CD4-positive, alpha-beta memory T cell (primary cell): ENCODE measurements around the gene SHMT1. TPM values are rescaled to one million over a fixed set of nuclear protein-coding genes. Genes with fewer than 3 reads are reported as not detected.
"Not testable (repeated sequence)": the region's sequence is repeated elsewhere in the genome, so short reads cannot be mapped to it uniquely, and the experiment has no call there.

Source experiments
- CTCF ChIA-PET: fragments of 350-600 bp; sonication (Branson Sonifier 250); formaldehyde crosslinking; loops from one replicate; lab custom pipeline; 2021; ENCODE audit warnings: inconsistent platforms; ENCODE audit not compliant: partially characterized antibody; lab: Charles Lee
- POLR2A ChIA-PET: fragments of 350-600 bp; sonication (Branson Sonifier 250); formaldehyde crosslinking; loops from one replicate; lab custom pipeline; 2021; ENCODE audit not compliant: partially characterized antibody; lab: Charles Lee
- DNase-seq, 5 donors: peaks; one replicate each; pipeline versions ENCODE4 v3.0.0 to v3.0.0-alpha.2; 2020 to 2022; ENCODE audit warnings: mixed read lengths in 1 of 5
- H3K27ac ChIP-seq: one replicate; pipeline ENCODE4 v1.7.0; 2013; ENCODE audit warnings: low read depth, low read length
- H3K27me3 ChIP-seq: 2 replicates; pipeline ENCODE4 v1.7.0; 2013; ENCODE audit warnings: mild to moderate bottlenecking, low read length, moderate library complexity; ENCODE audit not compliant: insufficient read depth
- H3K36me3 ChIP-seq: 2 replicates; pipeline ENCODE4 v1.7.0; 2013; ENCODE audit warnings: mild to moderate bottlenecking, low read length, moderate library complexity; ENCODE audit not compliant: insufficient read depth
- H3K4me1 ChIP-seq: 2 replicates; pipeline ENCODE4 v1.7.0; 2013; ENCODE audit warnings: mild to moderate bottlenecking, low read length, moderate library complexity; ENCODE audit not compliant: insufficient read depth
- H3K4me3 ChIP-seq, 2 donors: one replicate each; pipeline ENCODE4 v1.7.0; 2013; ENCODE audit warnings: low read length in 2 of 2, mild to moderate bottlenecking in 1 of 2
- H3K9me3 ChIP-seq, 2 donors: one replicate each; pipeline ENCODE4 v1.7.0; 2013; ENCODE audit warnings: low read length in 2 of 2, control low read depth in 1 of 2; ENCODE audit not compliant: control insufficient read depth in 1 of 2
- H3K27ac Mint-ChIP-seq, 7 donors: one replicate each; pipeline ENCODE4 v1.8.0; 2020 to 2021; ENCODE audit warnings: mixed read lengths in 7 of 7, mild to moderate bottlenecking in 6 of 7, inconsistent platforms in 3 of 7, moderate library complexity in 3 of 7
- H3K27me3 Mint-ChIP-seq, 2 donors: one replicate each; pipeline ENCODE4 v1.8.0; 2020 to 2021; ENCODE audit warnings: mixed read lengths in 2 of 2
- H3K36me3 Mint-ChIP-seq, 2 donors: one replicate each; pipeline ENCODE4 v1.8.0; 2020 to 2021; ENCODE audit warnings: mixed read lengths in 2 of 2, inconsistent platforms in 1 of 2, mild to moderate bottlenecking in 1 of 2
- H3K4me1 Mint-ChIP-seq, 4 donors: one replicate each; pipeline ENCODE4 v1.8.0; 2020 to 2021; ENCODE audit warnings: mixed read lengths in 4 of 4, mild to moderate bottlenecking in 1 of 4
- H3K4me3 Mint-ChIP-seq, 8 donors: one replicate each; pipeline ENCODE4 v1.8.0; 2020 to 2021; ENCODE audit warnings: mixed read lengths in 8 of 8, mild to moderate bottlenecking in 7 of 8, moderate library complexity in 6 of 8, inconsistent platforms in 3 of 8
- H3K9me3 Mint-ChIP-seq, 8 donors: one replicate each; pipeline ENCODE4 v1.8.0; 2020 to 2021; ENCODE audit warnings: mixed read lengths in 8 of 8, mild to moderate bottlenecking in 5 of 8, inconsistent platforms in 3 of 8, moderate library complexity in 1 of 8
- intact Hi-C: fragments of 100-400 bp; cut with micrococcal nuclease; formaldehyde crosslinking; loops from one replicate; pipeline ENCODE4 v1.15.1; 2023
- polyA plus RNA-seq, 2 donors: library from polyadenylated mRNA; unstranded; fragments of 300-500 nt; fragmentation: Illumina TruSeq; gene quantifications; one replicate each; pipeline ENCODE4 v1.2.3, GENCODE V29; 2021
- total RNA-seq, 2 experiments: library from RNA; stranded (reverse); gene quantifications; one replicate each; pipeline ENCODE4 v1.2.3, GENCODE V29; 2021

SHMT1 gene
- total and polyA plus RNA-seq, 4 experiments from 2014 or later = 14.6 to 24.6 (median 20.0) TPM

DNA sequence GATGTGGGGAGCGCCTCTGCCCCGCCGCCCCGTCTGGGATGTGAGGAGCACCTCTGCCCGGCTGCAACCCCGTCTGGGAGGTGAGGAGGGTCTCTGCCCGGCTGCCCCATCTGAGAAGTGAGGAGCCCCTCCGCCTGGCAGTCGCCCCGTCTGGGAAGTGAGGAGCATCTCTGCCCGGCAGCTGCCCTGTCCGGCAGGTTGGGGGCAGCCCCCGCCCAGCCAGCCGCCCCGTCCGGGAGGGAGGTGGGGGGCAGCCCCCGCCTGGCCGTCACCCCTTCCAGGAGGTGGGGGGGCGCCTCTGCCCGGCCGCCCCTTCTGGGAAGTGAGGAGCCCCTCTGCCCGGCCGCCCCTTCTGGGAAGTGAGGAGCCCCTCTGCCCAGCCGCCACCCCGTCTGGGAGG is 25.2 kb downstream of the SHMT1 start:
- CTCF ChIA-PET, H3K27ac Mint-ChIP-seq, H3K4me1 ChIP-seq, H3K9me3 Mint-ChIP-seq, POLR2A ChIA-PET, H3K27me3 Mint-ChIP-seq, H3K9me3 ChIP-seq, H3K4me3 Mint-ChIP-seq, H3K4me3 ChIP-seq, H3K27me3 ChIP-seq, DNase-seq, H3K36me3 ChIP-seq, intact Hi-C loops, H3K4me1 Mint-ChIP-seq, H3K27ac ChIP-seq: not testable (repeated sequence)
- H3K36me3 Mint-ChIP-seq = peaks cover 25 to 38% of the 10 kb centered on the region in 2 donors

DNA sequence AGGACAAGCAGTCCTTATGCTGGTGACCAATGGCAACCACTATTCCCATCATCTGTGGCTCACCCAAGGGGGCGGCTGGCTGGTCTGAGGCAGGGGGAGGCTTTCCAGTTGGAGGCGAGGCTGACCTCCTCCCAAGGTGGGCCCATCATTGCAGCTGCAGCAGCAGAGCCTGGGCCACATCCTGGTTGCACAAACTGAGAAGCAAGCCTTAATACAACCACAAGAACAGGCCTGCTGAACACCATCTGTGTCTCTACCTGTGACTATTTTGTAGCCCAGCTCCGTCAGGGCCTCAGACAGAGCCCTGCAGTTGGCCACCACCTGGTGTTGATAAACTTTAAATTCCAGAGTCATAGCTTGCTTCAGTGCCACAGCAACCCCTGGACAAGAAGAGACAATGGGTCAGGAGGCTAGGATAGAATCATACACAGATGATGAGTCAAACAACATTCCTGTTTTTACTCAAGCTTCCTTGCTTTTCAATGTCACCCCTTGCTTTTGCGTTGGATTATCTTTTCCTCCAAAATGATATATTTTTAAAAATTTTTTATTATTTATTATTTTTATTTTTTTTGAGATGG is 30.4 kb downstream of the SHMT1 start:
- H3K27me3 ChIP-seq = no peaks in the 10 kb centered on the region
- ChIA-PET CTCF (no interaction called here), POLR2A (interaction anchor here (1.2 kb wide), 1 partner anchor 12 kb away, joined by 3 read pairs; no protein-coding TSS in a partner anchor)
- Mint-ChIP-seq H3K27ac (no peak overlapping the region), H3K4me3 (no peak overlapping the region), H3K9me3 (peaks cover 0 to 2% (median 0%) of the 10 kb centered on the region in 8 donors), H3K36me3 (peaks cover 12 to 52% of the 10 kb centered on the region in 2 donors), H3K27me3 (no peaks in the 10 kb centered on the region), H3K4me1 (peaks cover 7 to 16% (median 13%) of the 10 kb centered on the region in 4 donors)
- no peaks in the 10 kb centered on the region for H3K9me3 ChIP-seq
- peaks cover 14% of the 10 kb centered on the region for H3K4me1 ChIP-seq
- no peak overlapping the region for H3K4me3 ChIP-seq
- H3K27ac ChIP-seq = no peak overlapping the region
- intact Hi-C loops = no loop called here
- peaks cover 6% of the 10 kb centered on the region for H3K36me3 ChIP-seq
- no peak for DNase-seq

GRCh38 chr17:18331879-18332278 is 31.5 kb downstream of the SHMT1 start:
- H3K9me3 ChIP-seq = no peaks in the 10 kb centered on the region
- Mint-ChIP-seq H3K4me1 (peaks cover 7 to 16% (median 13%) of the 10 kb centered on the region in 4 donors), H3K27me3 (no peaks in the 10 kb centered on the region), H3K27ac (peak overlapping the region in 6 of 7 donors; percentile 62 to 82 (median 74)), H3K36me3 (peaks cover 14 to 53% of the 10 kb centered on the region in 2 donors), H3K4me3 (peak overlapping the region in 5 of 8 donors; percentile 36 to 83 (median 65)), H3K9me3 (peaks cover 0 to 2% (median 0%) of the 10 kb centered on the region in 8 donors)
- no peak overlapping the region for H3K4me3 ChIP-seq
- peak overlapping the region; percentile 17 for H3K27ac ChIP-seq
- H3K36me3 ChIP-seq = peaks cover 7% of the 10 kb centered on the region
- peak in 1 of 5 donors; percentile 7 for DNase-seq
- no peaks in the 10 kb centered on the region for H3K27me3 ChIP-seq
- ChIA-PET POLR2A (interaction anchor here (0.6 kb wide), 1 partner anchor 17 kb away, joined by 3 read pairs; the partner anchor contains the start of genes SMCR8 and TOP3A), CTCF (no interaction called here)
- H3K4me1 ChIP-seq = peaks cover 14% of the 10 kb centered on the region
- intact Hi-C loops = no loop called here

GRCh38 chr17:18328643-18329204 is 34.6 kb downstream of the SHMT1 start:
- H3K27ac Mint-ChIP-seq = peak overlapping the region in 2 of 7 donors; percentile 42 to 46
- peaks cover 0 to 2% (median 0%) of the 10 kb centered on the region in 8 donors for H3K9me3 Mint-ChIP-seq
- ChIA-PET CTCF (no interaction called here), POLR2A (no interaction called here)
- H3K27me3 Mint-ChIP-seq = no peaks in the 10 kb centered on the region
- no peaks in the 10 kb centered on the region for H3K9me3 ChIP-seq
- intact Hi-C loops = no loop called here
- H3K27ac ChIP-seq = no peak overlapping the region
- H3K4me1 Mint-ChIP-seq = peaks cover 14 to 31% (median 18%) of the 10 kb centered on the region in 4 donors
- no peaks in the 10 kb centered on the region for H3K27me3 ChIP-seq
- H3K36me3 Mint-ChIP-seq = peaks cover 24 to 64% of the 10 kb centered on the region in 2 donors
- no peak overlapping the region for H3K4me3 Mint-ChIP-seq
- H3K4me1 ChIP-seq = peaks cover 14% of the 10 kb centered on the region
- no peak for DNase-seq
- H3K4me3 ChIP-seq = no peak overlapping the region
- peaks cover 22% of the 10 kb centered on the region for H3K36me3 ChIP-seq

GRCh38 chr17:18327556-18327955 is 35.8 kb downstream of the SHMT1 start:
- Histone ChIP-seq H3K9me3 (no peaks in the 10 kb centered on the region), H3K4me1 (peaks cover 13% of the 10 kb centered on the region), H3K27ac (no peak overlapping the region), H3K36me3 (peaks cover 34% of the 10 kb centered on the region), H3K27me3 (no peaks in the 10 kb centered on the region), H3K4me3 (no peak overlapping the region)
- ChIA-PET CTCF (no interaction called here), POLR2A (no interaction called here)
- intact Hi-C loops = no loop called here
- Mint-ChIP-seq H3K9me3 (peaks cover 0 to 2% (median 0%) of the 10 kb centered on the region in 8 donors), H3K27me3 (no peaks in the 10 kb centered on the region), H3K27ac (peak overlapping the region in 1 of 7 donors; percentile 32), H3K4me1 (peaks cover 14 to 30% (median 18%) of the 10 kb centered on the region in 4 donors), H3K4me3 (no peak overlapping the region), H3K36me3 (peaks cover 32 to 74% of the 10 kb centered on the region in 2 donors)
- no peak for DNase-seq

- Mint-ChIP-seq H3K4me3 (no peak overlapping the region), H3K27ac (no peak overlapping the region), H3K4me1 (peaks cover 11 to 25% (median 15%) of the 10 kb centered on the region in 4 donors), H3K36me3 (peaks cover 32 to 75% of the 10 kb centered on the region in 2 donors), H3K9me3 (peaks cover 0 to 2% (median 0%) of the 10 kb centered on the region in 8 donors), H3K27me3 (no peaks in the 10 kb centered on the region)
- Histone ChIP-seq H3K27ac (no peak overlapping the region), H3K4me3 (no peak overlapping the region), H3K9me3 (no peaks in the 10 kb centered on the region), H3K27me3 (no peaks in the 10 kb centered on the region), H3K36me3 (peaks cover 39% of the 10 kb centered on the region), H3K4me1 (peaks cover 8% of the 10 kb centered on the region)
- ChIA-PET CTCF (no interaction called here), POLR2A (no interaction called here)
- no peak for DNase-seq
- intact Hi-C loops = no loop called here
Observed at GRCh38 chr17:18327093-18327492, 36.3 kb downstream of the SHMT1 start.

DNA sequence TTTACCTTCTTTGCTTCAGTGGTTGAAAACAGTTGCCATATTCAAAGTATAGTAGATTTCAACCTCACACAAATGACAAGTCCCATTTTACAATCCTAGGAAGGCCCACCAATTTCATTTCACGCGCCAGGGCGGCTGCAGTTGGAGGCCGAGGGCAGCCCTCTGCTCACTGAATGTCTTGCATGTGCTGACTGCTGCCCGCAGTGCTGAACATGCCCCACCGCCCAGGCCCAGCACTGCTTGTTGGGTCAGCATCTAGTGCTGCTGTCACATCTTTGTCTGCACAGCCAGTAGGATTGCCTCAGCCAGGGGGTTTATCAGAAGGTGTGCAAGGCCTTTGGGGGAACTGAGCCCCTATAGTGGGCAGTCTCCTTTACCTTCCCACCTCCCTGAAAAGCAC is 36.8 kb downstream of the SHMT1 start:
- Histone ChIP-seq H3K4me3 (no peak overlapping the region), H3K27me3 (no peaks in the 10 kb centered on the region), H3K36me3 (peaks cover 39% of the 10 kb centered on the region), H3K4me1 (peaks cover 3% of the 10 kb centered on the region), H3K9me3 (no peaks in the 10 kb centered on the region), H3K27ac (no peak overlapping the region)
- Mint-ChIP-seq H3K27ac (peak overlapping the region in 2 of 7 donors; percentile 18 to 69), H3K4me3 (no peak overlapping the region), H3K36me3 (peaks cover 35 to 72% of the 10 kb centered on the region in 2 donors), H3K4me1 (peaks cover 8 to 23% (median 11%) of the 10 kb centered on the region in 4 donors), H3K27me3 (no peaks in the 10 kb centered on the region), H3K9me3 (peaks cover 0 to 2% (median 0%) of the 10 kb centered on the region in 8 donors)
- no peak for DNase-seq
- ChIA-PET CTCF (no interaction called here), POLR2A (no interaction called here)
- intact Hi-C loops = no loop called here
